ENCODE measurements around the gene HYAL1. TPM values are rescaled to one million over a fixed set of nuclear protein-coding genes. Genes with fewer than 3 reads are reported as not detected.

Gene HYAL1
- total and polyA plus RNA-seq, 7 donors: 2.4 to 15.1 (median 4.6) TPM

- Histone ChIP-seq H3K4me1 (peaks cover 4 to 64% (median 48%) of the 10 kb centered on the region in 4 donors), H3K27me3 (no peaks in the 10 kb centered on the region), H3K36me3 (peaks cover 12 to 55% (median 27%) of the 10 kb centered on the region in 4 donors), H3K9me3 (no peaks in the 10 kb centered on the region), H3K4me3 (no peak overlapping the region), H3K27ac (peak overlapping the region in 2 of 4 donors; percentile 12 to 76)
- DNase-seq: no peak
- WGBS, 2 donors: 42 to 73% methylated on average over 8 of the region's 8 CpGs
- TF ChIP-seq CTCF (IDR thresholded peaks at IDR 0.05) (no peak), POLR2AphosphoS5 (IDR thresholded peaks at IDR 0.05) (no peak), EP300 (IDR thresholded peaks at IDR 0.05) (no peak), POLR2A (IDR thresholded peaks at IDR 0.05) (no peak)
- intact Hi-C loops (cut with DNase I): no loop called here
Observed at GRCh38 chr3:50251220-50251619, 52.2 kb downstream of the HYAL1 start.

- Histone ChIP-seq H3K9me3 (no peaks in the 10 kb centered on the region), H3K36me3 (peaks cover 10 to 48% (median 24%) of the 10 kb centered on the region in 4 donors), H3K4me1 (peaks cover 2 to 70% (median 55%) of the 10 kb centered on the region in 4 donors), H3K27me3 (no peaks in the 10 kb centered on the region), H3K4me3 (no peak overlapping the region), H3K27ac (peak overlapping the region in 1 of 4 donors; percentile 76)
- no peak for DNase-seq
- TF ChIP-seq POLR2AphosphoS5 (IDR thresholded peaks at IDR 0.05): no peak
- no peak for TF ChIP-seq CTCF (IDR thresholded peaks at IDR 0.05)
- TF ChIP-seq POLR2A (IDR thresholded peaks at IDR 0.05): no peak
- no peak for TF ChIP-seq EP300 (IDR thresholded peaks at IDR 0.05)
- intact Hi-C loops (cut with DNase I): no loop called here
- 96% methylated on average over 4 of the region's 4 CpGs for WGBS, 2 donors
Observed at GRCh38 chr3:50250514-50250913, 52.9 kb downstream of the HYAL1 start.

Other genes with a start within 250 kb of the HYAL1 start
- 100 to 1,000 TPM; 149 to 294 (median 176) TPM for gene RBM5, start 214.7 kb downstream of the HYAL1 start, total RNA-seq
- gene RBM5, start 214.7 kb downstream of the HYAL1 start, polyA plus RNA-seq: 10 to 100 TPM; 19.4 to 96.4 (median 33.6) TPM
- 10 to 100 TPM in 1 of 4 donors, 1 to 10 TPM in 3; 5.1 to 11.4 (median 8.0) TPM for gene SEMA3F, start 148.2 kb downstream of the HYAL1 start, total RNA-seq
- 10 to 100 TPM in 1 of 3 donors, 1 to 10 TPM in 1, under 1 TPM in 1; 0.60 to 12.3 (median 1.2) TPM for gene SEMA3F, start 148.2 kb downstream of the HYAL1 start, polyA plus RNA-seq
- gene GNAT1, start 112.0 kb downstream of the HYAL1 start, total RNA-seq: not detected
- gene GNAT1, start 112.0 kb downstream of the HYAL1 start, polyA plus RNA-seq: under 1 TPM in 1 of 3 donors, not detected in 2; 0.06 TPM
- under 1 TPM in 1 of 4 donors, not detected in 3; 0.28 TPM for gene SLC38A3, start 98.3 kb downstream of the HYAL1 start, total RNA-seq
- gene SLC38A3, start 98.3 kb downstream of the HYAL1 start, polyA plus RNA-seq: under 1 TPM in 1 of 3 donors, not detected in 2; 0.07 TPM
- gene GNAI2, start 67.4 kb downstream of the HYAL1 start, total RNA-seq: 100 to 1,000 TPM; 149 to 171 (median 163) TPM
- gene GNAI2, start 67.4 kb downstream of the HYAL1 start, polyA plus RNA-seq: 100 to 1,000 TPM in 1 of 3 donors, 10 to 100 TPM in 2; 43.9 to 125 (median 64.3) TPM
- gene SEMA3B, start 34.4 kb downstream of the HYAL1 start, total RNA-seq: 10 to 100 TPM in 3 of 4 donors, 1 to 10 TPM in 1; 7.9 to 54.6 (median 25.0) TPM
- gene SEMA3B, start 34.4 kb downstream of the HYAL1 start, polyA plus RNA-seq: 10 to 100 TPM; 12.0 to 39.2 (median 15.3) TPM
- gene LSMEM2, start 24.5 kb downstream of the HYAL1 start, total RNA-seq: not detected
- gene LSMEM2, start 24.5 kb downstream of the HYAL1 start, polyA plus RNA-seq: under 1 TPM in 2 of 3 donors, not detected in 1; 0.13 to 0.46 TPM
- gene IFRD2, start 11.1 kb downstream of the HYAL1 start, total RNA-seq: 10 to 100 TPM; 46.7 to 59.1 (median 52.7) TPM
- 10 to 100 TPM; 24.5 to 73.1 (median 31.2) TPM for gene IFRD2, start 11.1 kb downstream of the HYAL1 start, polyA plus RNA-seq
- 1 to 10 TPM; 2.1 to 8.3 (median 3.4) TPM for gene HYAL3, start 4.2 kb downstream of the HYAL1 start, total RNA-seq
- gene HYAL3, start 4.2 kb downstream of the HYAL1 start, polyA plus RNA-seq: 1 to 10 TPM in 2 of 3 donors, under 1 TPM in 1; 0.60 to 4.4 (median 2.8) TPM
- gene NAA80, start 4.2 kb downstream of the HYAL1 start, total RNA-seq: 1 to 10 TPM; 3.6 to 9.4 (median 7.6) TPM
- 1 to 10 TPM; 3.5 to 9.5 (median 4.2) TPM for gene NAA80, start 4.2 kb downstream of the HYAL1 start, polyA plus RNA-seq
- 10 to 100 TPM; 41.6 to 62.6 (median 49.4) TPM for gene HYAL2, start 19.2 kb upstream of the HYAL1 start, total RNA-seq
- gene HYAL2, start 19.2 kb upstream of the HYAL1 start, polyA plus RNA-seq: 10 to 100 TPM in 2 of 3 donors, 1 to 10 TPM in 1; 8.6 to 45.8 (median 13.8) TPM
- gene TUSC2, start 24.6 kb upstream of the HYAL1 start, total RNA-seq: 10 to 100 TPM; 23.2 to 54.7 (median 38.0) TPM
- 10 to 100 TPM; 28.7 to 37.1 (median 33.0) TPM for gene TUSC2, start 24.6 kb upstream of the HYAL1 start, polyA plus RNA-seq
- gene RASSF1, start 37.3 kb upstream of the HYAL1 start, total RNA-seq: 10 to 100 TPM; 27.4 to 29.8 (median 28.5) TPM
- 10 to 100 TPM; 16.4 to 41.7 (median 21.0) TPM for gene RASSF1, start 37.3 kb upstream of the HYAL1 start, polyA plus RNA-seq
- gene ZMYND10, start 42.2 kb upstream of the HYAL1 start, total RNA-seq: 1 to 10 TPM in 1 of 4 donors, not detected in 3; 1.2 TPM
- gene ZMYND10, start 42.2 kb upstream of the HYAL1 start, polyA plus RNA-seq: under 1 TPM in 1 of 3 donors, not detected in 2; 0.77 TPM
- gene NPRL2, start 47.2 kb upstream of the HYAL1 start, total RNA-seq: 10 to 100 TPM; 19.1 to 28.5 (median 19.2) TPM
- 10 to 100 TPM; 16.8 to 22.2 (median 18.7) TPM for gene NPRL2, start 47.2 kb upstream of the HYAL1 start, polyA plus RNA-seq
- 10 to 100 TPM in 1 of 4 donors, 1 to 10 TPM in 3; 6.8 to 12.7 (median 8.2) TPM for gene CYB561D2, start 47.3 kb upstream of the HYAL1 start, total RNA-seq
- gene CYB561D2, start 47.3 kb upstream of the HYAL1 start, polyA plus RNA-seq: 10 to 100 TPM; 10.8 to 46.0 (median 14.8) TPM
- gene TMEM115, start 55.9 kb upstream of the HYAL1 start, total RNA-seq: 10 to 100 TPM; 40.5 to 45.7 (median 44.3) TPM
- gene TMEM115, start 55.9 kb upstream of the HYAL1 start, polyA plus RNA-seq: 10 to 100 TPM in 2 of 3 donors, 1 to 10 TPM in 1; 9.5 to 37.4 (median 11.4) TPM
- gene CACNA2D2, start 200.1 kb upstream of the HYAL1 start, total RNA-seq: 1 to 10 TPM in 3 of 4 donors, under 1 TPM in 1; 0.49 to 1.7 (median 1.3) TPM
- 1 to 10 TPM in 1 of 3 donors, under 1 TPM in 1, not detected in 1; 0.60 to 1.2 TPM for gene CACNA2D2, start 200.1 kb upstream of the HYAL1 start, polyA plus RNA-seq